Measurements from ENCODE around the gene ABCG4. TPM values are rescaled to one million over a fixed set of nuclear protein-coding genes. Genes with fewer than 3 reads are reported as not detected.

Gene ABCG4
- total and polyA plus RNA-seq, 2 of the 8 experiments (the other 6 are each of a cell fraction or from before 2014, with no cell fraction given), result 1.8 to 2.3 TPM

DNA sequence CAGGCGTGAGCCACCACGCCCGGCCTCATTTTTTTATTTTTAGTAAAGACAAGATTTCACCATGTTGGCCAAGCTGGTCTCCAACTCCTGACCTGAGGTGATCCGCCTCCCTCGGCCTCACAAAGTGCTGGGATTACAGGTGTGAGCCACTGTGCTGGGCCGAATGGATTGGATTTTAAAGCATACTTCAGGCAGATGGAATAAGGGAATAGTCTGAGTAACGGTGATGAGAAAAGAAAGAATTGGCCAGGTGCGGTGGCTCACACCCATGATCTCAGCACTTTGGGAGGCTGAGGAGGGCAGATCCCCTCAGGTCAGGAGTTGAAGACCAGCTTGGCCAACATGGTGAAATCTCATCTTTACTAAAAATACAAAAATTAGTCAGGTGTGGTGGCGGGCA is 55.2 kb downstream of the ABCG4 start (continued):
- TF ChIP-seq FOSL1 (IDR thresholded peaks at IDR 0.05; ENCODE audit: insufficient read depth, low read depth, low read length), result no peak
- TF ChIP-seq CBX8 (IDR thresholded peaks at IDR 0.05; ENCODE audit: borderline replicate concordance, low read depth, low read length), result no peak
- TF ChIP-seq EP300 (IDR thresholded peaks at IDR 0.05; ENCODE audit: borderline replicate concordance in 1 of 2, low read depth in 2 of 2, low read length in 2 of 2), result no peak
- TF ChIP-seq KDM1A (IDR thresholded peaks at IDR 0.05; ENCODE audit: borderline replicate concordance, low read length), result no peak

Measured in H1 (cell line).